Kidney epithelial cell (primary cell): ENCODE measurements around the gene RAB28. TPM values are rescaled to one million over a fixed set of nuclear protein-coding genes. Genes with fewer than 3 reads are reported as not detected.

ENCODE experiments used
- DNase-seq: peaks from one replicate; pipeline ENCODE4 v3.0.0-alpha.2; 2010; ENCODE audit warnings: low read depth
- H3K27me3 ChIP-seq: 2 replicates; pipeline ENCODE4 v1.6.0; 2011; ENCODE audit warnings: low read length; ENCODE audit not compliant: control insufficient read depth, insufficient read depth
- H3K36me3 ChIP-seq: 2 replicates; pipeline ENCODE4 v1.5.1; 2011; ENCODE audit warnings: low read length; ENCODE audit not compliant: control insufficient read depth, insufficient read depth
- H3K4me3 ChIP-seq: 2 replicates; pipeline ENCODE4 v1.5.1; 2011; ENCODE audit warnings: low read depth, mild to moderate bottlenecking, control low read depth, low read length
- total RNA-seq: library from RNA; depleted of rRNA; stranded (reverse); fragments of >200 nt; gene quantifications from 2 replicates; pipeline ENCODE4 v1.2.3, GENCODE V29; 2015
- TF ChIP-seq, protein P1 (sequence below): IDR thresholded peaks from 2 replicates; pipeline ENCODE4 v1.5.1; 2011; ENCODE audit warnings: mild to moderate bottlenecking, moderate library complexity, low read length, control low read depth, inconsistent platforms; ENCODE audit not compliant: insufficient read depth, poor library complexity, severe bottlenecking

RAB28 gene
- total RNA-seq, 1 donor from 2014 or later: 17.3 TPM

DNA sequence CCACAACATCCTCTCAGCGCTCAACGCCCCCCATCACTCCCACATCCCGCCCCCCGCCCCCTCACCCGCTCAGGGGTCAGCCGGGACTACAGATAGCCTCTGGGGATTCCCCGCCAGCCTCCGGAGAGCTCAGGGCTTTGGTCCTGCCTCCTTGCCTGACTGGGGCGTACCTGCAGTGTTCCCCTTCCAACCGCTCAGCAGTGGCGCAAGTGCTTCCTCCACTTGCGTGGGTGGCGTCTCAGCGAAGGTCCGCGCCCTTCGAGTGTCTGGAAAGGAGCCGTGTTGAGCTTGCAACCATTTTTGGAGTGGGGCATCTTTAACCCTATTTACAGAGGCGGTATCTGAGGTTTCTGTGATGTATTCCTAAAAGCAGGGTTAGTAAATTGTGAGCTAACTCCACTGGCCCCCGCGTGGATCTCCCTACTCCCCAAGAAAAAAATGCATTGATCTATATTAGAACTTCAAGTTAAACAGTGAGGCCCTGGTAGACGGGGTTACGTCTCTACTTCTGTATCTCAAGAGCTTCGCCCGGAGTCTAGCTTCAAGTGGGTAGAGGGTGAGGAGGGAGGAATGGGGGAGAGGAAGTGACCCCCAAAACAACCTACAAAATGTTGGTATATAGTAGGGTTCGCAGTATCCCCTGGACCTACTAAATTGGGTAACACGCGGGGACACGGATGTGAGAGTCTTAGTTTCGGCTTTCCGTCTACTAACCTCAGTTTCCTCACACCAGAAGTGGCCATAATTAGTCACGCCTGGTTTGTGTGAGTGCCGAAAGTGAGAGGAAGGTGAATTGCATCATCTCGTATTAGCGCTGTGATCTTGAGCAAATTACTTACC lies 44.1 kb upstream of the RAB28 start:
- TF ChIP-seq, protein P1, sequence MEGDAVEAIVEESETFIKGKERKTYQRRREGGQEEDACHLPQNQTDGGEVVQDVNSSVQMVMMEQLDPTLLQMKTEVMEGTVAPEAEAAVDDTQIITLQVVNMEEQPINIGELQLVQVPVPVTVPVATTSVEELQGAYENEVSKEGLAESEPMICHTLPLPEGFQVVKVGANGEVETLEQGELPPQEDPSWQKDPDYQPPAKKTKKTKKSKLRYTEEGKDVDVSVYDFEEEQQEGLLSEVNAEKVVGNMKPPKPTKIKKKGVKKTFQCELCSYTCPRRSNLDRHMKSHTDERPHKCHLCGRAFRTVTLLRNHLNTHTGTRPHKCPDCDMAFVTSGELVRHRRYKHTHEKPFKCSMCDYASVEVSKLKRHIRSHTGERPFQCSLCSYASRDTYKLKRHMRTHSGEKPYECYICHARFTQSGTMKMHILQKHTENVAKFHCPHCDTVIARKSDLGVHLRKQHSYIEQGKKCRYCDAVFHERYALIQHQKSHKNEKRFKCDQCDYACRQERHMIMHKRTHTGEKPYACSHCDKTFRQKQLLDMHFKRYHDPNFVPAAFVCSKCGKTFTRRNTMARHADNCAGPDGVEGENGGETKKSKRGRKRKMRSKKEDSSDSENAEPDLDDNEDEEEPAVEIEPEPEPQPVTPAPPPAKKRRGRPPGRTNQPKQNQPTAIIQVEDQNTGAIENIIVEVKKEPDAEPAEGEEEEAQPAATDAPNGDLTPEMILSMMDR: no peak
- DNase-seq: no peak
- no peak overlapping the region for H3K4me3 ChIP-seq
- peaks cover 97% of the 10 kb centered on the region for H3K27me3 ChIP-seq
- no peaks in the 10 kb centered on the region for H3K36me3 ChIP-seq

DNA sequence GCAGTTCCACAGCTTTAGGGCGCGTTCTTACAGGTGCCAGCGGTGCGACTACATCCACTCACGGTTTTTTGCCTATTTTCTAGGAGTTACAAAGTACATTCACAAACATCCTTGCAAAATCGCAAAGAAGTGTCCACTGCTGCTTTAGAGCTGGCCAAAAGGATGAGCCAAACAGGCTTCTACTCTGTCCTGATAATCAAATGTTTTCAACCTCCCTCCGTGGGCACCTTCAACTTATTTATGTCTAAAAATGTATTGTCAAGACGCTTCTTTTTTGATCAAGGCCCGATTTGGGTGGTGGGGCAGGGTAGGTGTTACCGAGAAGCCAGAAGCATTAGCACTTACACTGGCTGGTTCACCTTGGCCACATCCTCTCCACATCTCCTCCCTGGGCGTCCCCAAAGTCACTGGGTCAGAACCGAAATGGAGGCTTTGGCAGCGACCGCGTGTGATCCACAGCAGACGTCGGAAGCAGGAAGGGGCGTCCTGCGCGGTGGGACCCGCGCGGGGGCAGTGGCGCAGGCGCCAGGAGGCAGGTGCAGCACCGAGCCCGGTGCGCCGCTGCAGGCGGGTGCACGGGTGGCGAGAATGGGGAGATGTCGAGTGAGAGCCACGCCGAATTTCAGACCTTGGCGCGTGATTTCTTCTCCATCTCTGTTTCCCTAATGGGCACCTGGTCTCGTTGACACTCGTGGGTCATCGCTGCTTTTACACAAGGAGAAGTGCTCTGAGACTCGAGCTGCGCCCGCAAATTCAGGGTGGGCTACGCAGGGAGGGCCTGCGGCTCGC lies 43.2 kb upstream of the RAB28 start:
- TF ChIP-seq, protein P1: no peak
- Histone ChIP-seq H3K27me3 (peaks cover 97% of the 10 kb centered on the region), H3K4me3 (no peak overlapping the region), H3K36me3 (no peaks in the 10 kb centered on the region)
- no peak for DNase-seq

DNA sequence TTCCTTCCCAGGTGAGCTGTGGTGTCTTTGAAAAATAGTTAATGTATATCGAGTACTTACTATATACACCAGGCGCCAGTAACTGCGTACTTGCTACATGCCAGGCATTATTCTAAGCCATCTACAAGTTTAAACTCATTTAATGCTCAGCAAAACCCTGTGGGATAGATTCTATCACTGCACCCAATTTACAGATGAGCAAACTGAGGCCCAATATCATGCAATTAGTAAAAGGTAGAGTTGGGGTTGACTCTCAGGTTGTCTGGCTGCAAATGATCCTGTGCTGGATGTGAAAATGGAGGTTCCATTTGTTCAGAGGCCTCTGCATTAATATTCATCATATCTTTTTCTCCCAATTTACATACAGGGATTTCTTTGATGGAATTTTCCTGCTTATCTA lies 42.5 kb upstream of the RAB28 start:
- TF ChIP-seq, protein P1: no peak
- peaks cover 97% of the 10 kb centered on the region for H3K27me3 ChIP-seq
- DNase-seq: no peak
- H3K36me3 ChIP-seq: no peaks in the 10 kb centered on the region
- H3K4me3 ChIP-seq: no peak overlapping the region

- no peak for DNase-seq
- Histone ChIP-seq H3K36me3 (no peaks in the 10 kb centered on the region), H3K4me3 (no peak overlapping the region), H3K27me3 (peaks cover 93% of the 10 kb centered on the region)
- TF ChIP-seq, protein P1: no peak
Measured at GRCh38 chr4:13525606-13526281, 41.6 kb upstream of the RAB28 start.

DNA sequence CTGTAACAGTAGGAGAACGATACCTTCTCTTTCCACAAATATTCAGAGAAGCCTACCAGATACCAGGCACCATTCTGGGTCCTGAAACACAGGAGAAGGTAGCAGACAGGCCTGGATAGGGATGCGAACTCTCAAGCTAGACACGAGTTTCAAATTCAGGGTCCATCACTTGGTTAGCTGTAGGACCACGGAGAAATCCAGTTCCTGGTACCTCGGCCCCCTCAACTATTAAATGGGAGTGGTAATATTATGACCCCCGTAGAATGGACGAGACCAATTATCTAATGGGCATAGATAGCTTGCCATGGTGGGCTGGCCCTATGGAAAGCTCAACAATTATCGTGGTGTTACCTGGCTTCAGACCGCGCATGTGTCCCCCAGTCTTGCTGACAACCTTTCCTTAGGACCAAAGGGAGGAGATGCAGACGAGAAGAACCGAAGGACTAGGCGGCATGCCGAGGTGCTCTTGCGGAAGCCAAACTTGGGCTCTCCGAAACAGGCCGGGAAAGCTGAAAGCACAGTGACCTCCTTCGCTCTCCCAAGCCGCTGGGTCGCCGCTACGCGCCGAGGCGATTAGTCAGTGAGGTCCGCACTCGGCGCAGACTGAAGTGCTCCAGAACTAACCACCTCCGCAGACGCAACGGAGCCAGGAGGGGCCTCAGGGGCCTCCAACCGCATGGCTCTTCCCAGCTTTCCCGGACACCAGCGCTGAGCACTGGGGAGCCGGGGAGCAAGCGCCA lies 40.5 kb upstream of the RAB28 start:
- Histone ChIP-seq H3K27me3 (peaks cover 82% of the 10 kb centered on the region), H3K36me3 (no peaks in the 10 kb centered on the region), H3K4me3 (no peak overlapping the region)
- DNase-seq: no peak
- TF ChIP-seq, protein P1: no peak
